Skeletal muscle tissue (tissue), 4 donors: ENCODE measurements around the gene KCNIP4. TPM values are rescaled to one million over a fixed set of nuclear protein-coding genes. Genes with fewer than 3 reads are reported as not detected.

ENCODE experiments used
- H3K27ac ChIP-seq: one replicate; pipeline ENCODE4 v1.7.0; 2013; ENCODE audit warnings: mild to moderate bottlenecking, low read depth, low read length, inconsistent platforms
- H3K27me3 ChIP-seq, 3 donors: one replicate each; pipeline ENCODE4 v1.7.0; 2013; ENCODE audit warnings: low read length in 3 of 3; ENCODE audit not compliant: control insufficient read depth in 3 of 3, insufficient read depth in 3 of 3
- H3K36me3 ChIP-seq, 3 donors: one replicate each; pipeline ENCODE4 v1.7.0; 2013; ENCODE audit warnings: low read length in 3 of 3; ENCODE audit not compliant: control insufficient read depth in 3 of 3, insufficient read depth in 3 of 3
- H3K4me1 ChIP-seq, 3 donors: one replicate each; pipeline ENCODE4 v1.7.0; 2013; ENCODE audit warnings: low read length in 3 of 3, mild to moderate bottlenecking in 3 of 3; ENCODE audit not compliant: control insufficient read depth in 3 of 3, insufficient read depth in 3 of 3
- H3K4me3 ChIP-seq, 3 donors: one replicate each; pipeline ENCODE4 v1.7.0; 2013; ENCODE audit warnings: low read length in 3 of 3
- H3K9ac ChIP-seq, 3 donors: one replicate each; pipeline ENCODE4 v1.7.0; 2013; ENCODE audit warnings: low read length in 3 of 3, mild to moderate bottlenecking in 3 of 3, moderate library complexity in 2 of 3, low read depth in 1 of 3
- H3K9me3 ChIP-seq, 3 donors: one replicate each; pipeline ENCODE4 v1.7.0; 2013; ENCODE audit warnings: low read length in 3 of 3; ENCODE audit not compliant: control insufficient read depth in 3 of 3
- total RNA-seq: library from RNA; depleted of rRNA; stranded (reverse); fragments of >200 nt; gene quantifications from one replicate; pipeline ENCODE4 v1.2.3, GENCODE V29; 2014
- donor health status: Osteomylitis.

Gene KCNIP4
- total RNA-seq, 1 donor from 2014 or later, result 0.52 TPM

DNA sequence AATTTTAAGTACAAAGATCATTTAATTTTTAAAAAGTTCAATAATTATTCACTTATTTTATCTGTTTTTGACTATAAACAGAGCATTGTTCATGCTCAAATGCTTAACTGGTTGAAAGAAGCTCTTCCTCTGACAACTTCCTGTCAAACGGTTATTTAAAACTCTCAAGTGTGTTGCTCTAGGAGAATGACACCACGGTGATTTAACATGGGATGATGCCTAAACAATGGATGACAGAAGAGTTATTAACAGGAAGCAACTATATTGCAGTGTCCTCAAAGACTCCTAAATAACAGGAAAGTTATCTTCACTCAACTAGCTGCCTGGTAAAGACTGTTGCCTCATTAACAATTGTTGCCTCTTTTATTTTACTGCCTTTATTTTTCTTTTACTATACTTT lies 738.7 kb downstream of the KCNIP4 start:
- H3K27ac ChIP-seq, result no peak overlapping the region
- H3K4me1 ChIP-seq, result no peaks in the 10 kb centered on the region
- H3K27me3 ChIP-seq, result no peaks in the 10 kb centered on the region
- H3K9me3 ChIP-seq, result no peaks in the 10 kb centered on the region
- H3K4me3 ChIP-seq, result no peak overlapping the region
- no peak overlapping the region for H3K9ac ChIP-seq
- H3K36me3 ChIP-seq, result no peaks in the 10 kb centered on the region

DNA sequence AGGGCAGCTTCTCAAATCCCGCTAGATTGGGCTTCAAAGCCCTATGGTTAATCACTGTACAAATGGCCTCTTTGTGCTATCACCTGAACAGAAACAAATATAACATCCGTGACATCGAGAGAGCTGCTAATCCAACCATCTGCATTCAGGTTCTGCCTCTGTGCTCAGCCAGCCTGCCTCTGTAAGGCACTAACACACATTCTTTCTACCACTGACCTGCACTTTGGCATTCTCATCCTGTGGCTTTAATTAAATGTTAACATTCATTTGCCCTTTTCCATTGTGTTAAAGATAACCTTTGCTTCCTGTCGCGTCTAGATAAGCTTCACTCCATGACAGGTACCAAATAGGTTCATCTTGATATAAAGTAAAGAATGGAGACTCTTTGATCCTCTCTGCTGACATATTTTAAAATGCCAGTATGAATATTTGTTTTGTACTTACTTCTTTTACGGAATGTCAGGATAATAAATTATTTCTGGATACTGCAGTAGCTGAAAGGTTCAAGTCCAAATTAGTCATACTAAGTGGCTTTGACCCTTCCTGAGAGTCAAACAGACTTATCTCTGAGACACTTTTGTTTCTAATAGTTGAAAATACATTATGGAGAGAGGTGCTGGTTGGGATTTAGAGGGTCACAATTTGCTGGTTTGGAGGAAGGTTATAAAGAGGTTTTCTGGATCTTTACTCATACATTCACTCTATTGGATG lies 742.6 kb downstream of the KCNIP4 start:
- H3K36me3 ChIP-seq, result no peaks in the 10 kb centered on the region
- H3K4me3 ChIP-seq, result no peak overlapping the region
- no peak overlapping the region for H3K9ac ChIP-seq

DNA sequence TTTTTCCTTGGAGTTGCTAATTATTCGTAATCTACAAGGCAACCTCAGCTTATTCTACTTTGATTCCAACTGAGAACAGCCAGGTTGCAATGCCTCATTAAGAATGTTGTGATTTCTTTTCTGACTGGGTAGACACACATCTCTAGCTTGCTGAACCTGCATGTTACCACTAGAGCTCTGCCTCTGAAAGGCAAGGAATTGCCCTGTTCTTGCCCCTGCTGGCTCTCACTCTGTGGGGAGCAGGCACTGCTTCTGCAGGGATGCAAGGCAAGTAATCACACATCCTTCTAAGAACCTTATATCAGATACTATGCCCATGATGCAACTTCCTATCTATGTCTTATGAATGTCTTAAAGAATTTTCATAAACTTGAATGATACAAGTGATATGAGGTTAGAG lies 745.2 kb downstream of the KCNIP4 start:
- Histone ChIP-seq H3K36me3 (no peaks in the 10 kb centered on the region), H3K9me3 (peaks cover 0 to 3% (median 0%) of the 10 kb centered on the region in 3 donors), H3K4me1 (no peaks in the 10 kb centered on the region), H3K9ac (no peak overlapping the region), H3K4me3 (no peak overlapping the region), H3K27me3 (no peaks in the 10 kb centered on the region), H3K27ac (no peak overlapping the region)

More for the DNA sequence above, 742.6 kb downstream of the KCNIP4 start:
- no peak overlapping the region for H3K27ac ChIP-seq
- H3K27me3 ChIP-seq, result no peaks in the 10 kb centered on the region
- H3K9me3 ChIP-seq, result no peaks in the 10 kb centered on the region
- no peaks in the 10 kb centered on the region for H3K4me1 ChIP-seq

DNA sequence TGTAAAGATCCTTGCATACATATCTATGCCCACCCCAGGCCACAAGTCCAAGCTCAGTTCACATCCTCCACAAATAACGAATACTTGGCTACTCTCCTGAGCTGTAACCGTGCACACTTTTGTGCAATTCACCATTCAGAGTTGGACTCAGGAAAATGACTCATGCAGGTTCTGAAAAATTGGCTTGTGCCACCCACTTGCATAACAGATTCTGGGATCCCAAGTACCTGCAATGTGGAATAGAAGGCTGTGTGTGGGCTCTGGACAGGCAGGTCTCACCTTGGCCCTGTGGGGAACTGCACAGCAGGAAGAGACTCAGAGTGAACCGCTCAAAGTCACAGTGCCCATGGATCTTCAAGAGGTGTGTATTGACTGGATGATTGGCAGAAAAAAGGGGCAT lies 745.6 kb downstream of the KCNIP4 start:
- no peaks in the 10 kb centered on the region for H3K27me3 ChIP-seq
- peaks cover 0 to 3% (median 0%) of the 10 kb centered on the region in 3 donors for H3K9me3 ChIP-seq
- no peaks in the 10 kb centered on the region for H3K36me3 ChIP-seq
- no peak overlapping the region for H3K9ac ChIP-seq
- no peak overlapping the region for H3K27ac ChIP-seq
- no peak overlapping the region for H3K4me3 ChIP-seq
- no peaks in the 10 kb centered on the region for H3K4me1 ChIP-seq

DNA sequence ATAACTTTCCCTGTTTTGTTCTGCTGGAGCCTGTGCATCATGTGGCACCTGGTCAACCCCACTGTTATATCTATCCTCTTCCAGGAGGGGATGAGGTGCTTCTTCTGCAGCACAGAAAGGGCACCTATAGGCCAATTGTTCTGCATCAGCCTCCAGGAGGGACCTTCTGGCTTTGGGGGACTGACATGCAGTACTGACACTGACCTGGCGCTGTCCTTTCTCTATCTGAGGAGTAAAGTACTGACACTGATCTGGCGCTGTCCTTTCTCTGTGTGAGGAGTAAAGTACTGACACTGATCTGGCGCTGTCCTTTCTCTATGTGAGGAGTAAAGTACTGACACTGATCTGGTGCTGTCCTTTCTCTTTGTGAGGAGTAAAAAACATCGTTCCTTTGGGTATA lies 749.9 kb downstream of the KCNIP4 start:
- Histone ChIP-seq H3K36me3 (no peaks in the 10 kb centered on the region), H3K9me3 (peaks cover 0 to 3% (median 0%) of the 10 kb centered on the region in 3 donors), H3K4me3 (no peak overlapping the region), H3K27ac (no peak overlapping the region), H3K27me3 (no peaks in the 10 kb centered on the region), H3K9ac (no peak overlapping the region), H3K4me1 (no peaks in the 10 kb centered on the region)

DNA sequence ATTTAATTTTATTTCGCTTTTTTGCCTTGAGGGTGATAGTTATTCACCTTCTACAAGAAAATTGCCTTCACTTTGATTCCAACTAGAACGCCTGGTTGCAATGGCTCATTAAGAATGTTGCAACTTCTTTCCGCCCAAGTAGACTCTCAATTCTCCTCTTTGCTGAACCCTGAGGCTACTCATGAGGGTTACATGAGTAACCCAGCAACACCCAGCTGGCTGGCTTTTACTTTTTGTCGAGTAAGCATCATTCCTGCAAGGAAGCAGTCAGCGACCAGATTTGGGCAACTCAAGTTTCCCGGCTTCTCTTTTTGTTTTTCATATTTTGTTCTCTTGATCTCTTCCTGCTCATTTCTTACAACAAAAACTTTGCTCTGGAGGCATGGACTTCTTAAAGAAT lies 752.9 kb downstream of the KCNIP4 start:
- H3K4me1 ChIP-seq, result no peaks in the 10 kb centered on the region
- H3K9me3 ChIP-seq, result peaks cover 0 to 3% (median 0%) of the 10 kb centered on the region in 3 donors
- no peak overlapping the region for H3K9ac ChIP-seq
- H3K4me3 ChIP-seq, result no peak overlapping the region
- no peak overlapping the region for H3K27ac ChIP-seq
- no peaks in the 10 kb centered on the region for H3K36me3 ChIP-seq
- no peaks in the 10 kb centered on the region for H3K27me3 ChIP-seq

DNA sequence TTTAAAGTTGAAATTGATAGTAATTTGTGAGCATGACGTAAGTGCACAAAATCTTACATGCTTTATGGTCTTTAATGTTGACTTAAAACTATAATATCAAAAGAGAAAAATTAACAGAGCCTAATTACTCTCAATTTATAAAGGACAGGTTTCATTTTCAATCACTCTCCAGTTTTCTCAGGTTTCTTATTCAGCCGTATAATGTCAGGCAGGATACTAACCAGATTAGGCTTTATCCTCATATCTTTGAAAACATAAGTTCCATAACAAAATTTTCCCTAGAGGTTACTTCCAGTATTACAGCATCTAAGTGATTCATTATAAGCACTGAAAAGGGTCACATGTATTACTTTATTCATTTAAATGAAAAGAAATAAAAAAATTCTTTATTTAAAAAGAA lies 756.2 kb downstream of the KCNIP4 start:
- Histone ChIP-seq H3K4me1 (no peaks in the 10 kb centered on the region), H3K9ac (no peak overlapping the region), H3K9me3 (no peaks in the 10 kb centered on the region), H3K36me3 (no peaks in the 10 kb centered on the region), H3K27ac (no peak overlapping the region), H3K4me3 (no peak overlapping the region), H3K27me3 (no peaks in the 10 kb centered on the region)

DNA sequence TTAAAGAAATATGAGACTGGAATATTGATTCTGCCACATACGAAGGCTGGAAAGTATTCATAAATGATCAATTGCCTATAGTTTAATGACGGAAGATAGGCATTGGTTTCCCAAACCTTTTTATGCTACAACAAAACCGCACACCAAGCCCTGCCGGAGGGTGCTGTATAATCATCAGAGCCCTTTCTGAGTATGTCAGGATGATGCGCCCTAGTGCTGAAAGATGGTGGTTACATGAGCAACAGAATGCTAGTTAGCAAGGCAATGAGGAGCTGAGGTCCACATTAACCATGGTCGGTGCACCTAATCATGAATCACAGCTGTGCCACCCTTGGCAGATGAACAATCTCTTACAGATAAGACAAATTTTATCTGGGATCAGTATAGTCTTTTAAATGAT lies 757.3 kb downstream of the KCNIP4 start:
- Histone ChIP-seq H3K27ac (no peak overlapping the region), H3K27me3 (no peaks in the 10 kb centered on the region), H3K9me3 (no peaks in the 10 kb centered on the region), H3K4me3 (no peak overlapping the region), H3K36me3 (no peaks in the 10 kb centered on the region), H3K4me1 (no peaks in the 10 kb centered on the region), H3K9ac (no peak overlapping the region)

DNA sequence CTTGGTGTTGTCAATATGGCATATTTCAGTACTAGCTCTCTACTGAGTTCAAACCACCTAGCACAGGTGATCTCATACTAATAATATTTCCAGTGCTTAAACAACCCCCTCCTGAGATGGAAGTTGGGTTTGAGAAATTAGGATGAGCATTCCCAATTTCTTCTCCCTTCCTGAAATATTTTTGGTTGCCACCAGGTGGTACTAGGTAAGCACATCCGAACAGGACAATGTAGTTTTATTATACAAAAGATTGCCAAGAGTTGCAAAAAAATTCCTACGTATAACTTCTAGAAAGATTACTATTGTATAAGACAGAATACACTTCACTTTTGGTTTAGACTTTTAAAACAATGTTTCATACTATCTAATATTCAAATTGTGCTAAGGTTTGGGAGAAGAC lies 763.8 kb downstream of the KCNIP4 start:
- H3K27ac ChIP-seq, result no peak overlapping the region
- no peaks in the 10 kb centered on the region for H3K9me3 ChIP-seq
- H3K36me3 ChIP-seq, result no peaks in the 10 kb centered on the region
- H3K4me1 ChIP-seq, result no peaks in the 10 kb centered on the region
- H3K9ac ChIP-seq, result no peak overlapping the region
- H3K27me3 ChIP-seq, result no peaks in the 10 kb centered on the region
- H3K4me3 ChIP-seq, result no peak overlapping the region

DNA sequence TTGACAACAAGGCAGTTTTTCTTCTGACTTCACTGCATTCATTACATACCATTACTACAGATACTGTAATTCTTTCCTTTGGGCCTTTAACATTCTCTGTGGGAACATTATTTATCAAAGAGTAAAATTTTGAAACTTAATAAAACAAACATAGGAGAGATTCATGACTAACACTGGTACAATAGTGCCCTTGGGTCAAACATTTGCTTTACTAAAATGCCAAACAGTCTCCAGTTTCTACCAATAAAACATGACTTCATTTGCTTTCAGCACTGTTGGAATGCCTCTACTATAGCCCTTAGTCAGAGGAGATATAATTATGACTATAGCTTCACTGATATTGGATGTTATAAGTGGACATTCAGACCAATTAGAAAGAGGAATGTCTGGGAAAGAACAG lies 766.9 kb downstream of the KCNIP4 start:
- no peaks in the 10 kb centered on the region for H3K27me3 ChIP-seq
- H3K36me3 ChIP-seq, result no peaks in the 10 kb centered on the region
- no peak overlapping the region for H3K27ac ChIP-seq
- H3K9me3 ChIP-seq, result no peaks in the 10 kb centered on the region
- no peak overlapping the region for H3K4me3 ChIP-seq
- no peak overlapping the region for H3K9ac ChIP-seq
- no peaks in the 10 kb centered on the region for H3K4me1 ChIP-seq
